Left lung (tissue), 10 donors: ENCODE results near the gene CAPN3. TPM values are rescaled to one million over a fixed set of nuclear protein-coding genes. Genes with fewer than 3 reads are reported as not detected.

Experiments
- ATAC-seq: fragments of 200-7000 bp; cut with Tn5 transposase; one replicate; pipeline ENCODE4 v1.9.1; 2020; ENCODE audit warnings: moderate library complexity
- DNase-seq, 4 donors: peaks; one replicate each; pipeline ENCODE4 v3.0.0-alpha.2; 2013 to 2020
- H3K27ac ChIP-seq, 2 donors: fragments of 200-600 bp; sonication (generic) in 1 of 2; one replicate each; pipeline versions ENCODE4 v1.5.0 to v1.8.0; 2020 to 2021
- H3K27me3 ChIP-seq, 2 donors: fragments of 200-600 bp; sonication (generic) in 1 of 2; one replicate each; pipeline versions ENCODE4 v1.5.0 to v1.8.0; 2020 to 2021
- H3K36me3 ChIP-seq, 2 donors: fragments of 200-600 bp; sonication (generic) in 1 of 2; one replicate each; pipeline versions ENCODE4 v1.5.0 to v1.8.0; 2020 to 2021
- H3K4me1 ChIP-seq, 2 donors: fragments of 200-600 bp; one replicate each; pipeline ENCODE4 v1.8.0; 2021
- H3K4me3 ChIP-seq, 2 donors: fragments of 200-600 bp; sonication (generic) in 1 of 2; one replicate each; pipeline versions ENCODE4 v1.5.0 to v1.8.0; 2020 to 2021; ENCODE audit warnings: mild to moderate bottlenecking in 1 of 2
- H3K9me3 ChIP-seq, 2 donors: fragments of 200-600 bp; sonication (generic) in 1 of 2; one replicate each; pipeline versions ENCODE4 v1.5.0 to v1.8.0; 2020 to 2021
- intact Hi-C, 2 donors: fragments of 100-400 bp; cut with DNase I; formaldehyde crosslinking; loops; one replicate each; pipeline versions ENCODE4 v1.11.2 to v1.14.2; 2022
- polyA plus RNA-seq, 6 donors: library from polyadenylated mRNA; unstranded; fragments of 120-200 nt; gene quantifications; one replicate each; pipeline ENCODE4 v1.2.1, GENCODE V29; 2013; ENCODE audit not compliant: insufficient read length in 6 of 6
- total RNA-seq, 2 donors: library from RNA; stranded (reverse); fragmentation: NEBNext Ultra II Directional; extraction: Animal tissue kit (Norgen Biotek cat#: 25700); gene quantifications; one replicate each; pipeline ENCODE4 v1.2.1, GENCODE V29; 2021
- TF ChIP-seq, protein P1 (sequence below), 2 donors: fragments of 200-600 bp; sonication (generic) in 1 of 2; IDR thresholded peaks; one replicate each; pipeline versions ENCODE4 v1.5.0 to v1.8.0; 2021; ENCODE audit warnings: antibody characterized with exemption in 2 of 2
- donor health status: DM: no; HTN: yes; CAD: no.
- donor health status: DM: no; HTN: no; CAD: no.

CAPN3 gene
- total and polyA plus RNA-seq, 8 donors: 12.4 to 32.9 (median 17.4) TPM

GRCh38 chr15:42392309-42393024 is 33.2 kb downstream of the CAPN3 start:
- intact Hi-C loops: no loop called here
- ATAC-seq (no peak), DNase-seq (no peak)
- Histone ChIP-seq H3K36me3 (peaks cover 0 to 45% of the 10 kb centered on the region in 2 donors), H3K4me3 (no peak overlapping the region), H3K27ac (no peak overlapping the region), H3K27me3 (no peaks in the 10 kb centered on the region), H3K9me3 (no peaks in the 10 kb centered on the region), H3K4me1 (no peaks in the 10 kb centered on the region)
- TF ChIP-seq, protein P1, sequence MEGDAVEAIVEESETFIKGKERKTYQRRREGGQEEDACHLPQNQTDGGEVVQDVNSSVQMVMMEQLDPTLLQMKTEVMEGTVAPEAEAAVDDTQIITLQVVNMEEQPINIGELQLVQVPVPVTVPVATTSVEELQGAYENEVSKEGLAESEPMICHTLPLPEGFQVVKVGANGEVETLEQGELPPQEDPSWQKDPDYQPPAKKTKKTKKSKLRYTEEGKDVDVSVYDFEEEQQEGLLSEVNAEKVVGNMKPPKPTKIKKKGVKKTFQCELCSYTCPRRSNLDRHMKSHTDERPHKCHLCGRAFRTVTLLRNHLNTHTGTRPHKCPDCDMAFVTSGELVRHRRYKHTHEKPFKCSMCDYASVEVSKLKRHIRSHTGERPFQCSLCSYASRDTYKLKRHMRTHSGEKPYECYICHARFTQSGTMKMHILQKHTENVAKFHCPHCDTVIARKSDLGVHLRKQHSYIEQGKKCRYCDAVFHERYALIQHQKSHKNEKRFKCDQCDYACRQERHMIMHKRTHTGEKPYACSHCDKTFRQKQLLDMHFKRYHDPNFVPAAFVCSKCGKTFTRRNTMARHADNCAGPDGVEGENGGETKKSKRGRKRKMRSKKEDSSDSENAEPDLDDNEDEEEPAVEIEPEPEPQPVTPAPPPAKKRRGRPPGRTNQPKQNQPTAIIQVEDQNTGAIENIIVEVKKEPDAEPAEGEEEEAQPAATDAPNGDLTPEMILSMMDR (IDR thresholded peaks at IDR 0.05): no peak

- Histone ChIP-seq H3K27ac (no peak overlapping the region), H3K4me1 (no peaks in the 10 kb centered on the region), H3K27me3 (no peaks in the 10 kb centered on the region), H3K36me3 (peaks cover 0 to 42% of the 10 kb centered on the region in 2 donors), H3K9me3 (no peaks in the 10 kb centered on the region), H3K4me3 (no peak overlapping the region)
- no peak for ATAC-seq
- TF ChIP-seq, protein P1 (IDR thresholded peaks at IDR 0.05): no peak
- DNase-seq: no peak
- intact Hi-C loops: no loop called here
Observed at GRCh38 chr15:42394106-42394505, 34.8 kb downstream of the CAPN3 start.

DNA sequence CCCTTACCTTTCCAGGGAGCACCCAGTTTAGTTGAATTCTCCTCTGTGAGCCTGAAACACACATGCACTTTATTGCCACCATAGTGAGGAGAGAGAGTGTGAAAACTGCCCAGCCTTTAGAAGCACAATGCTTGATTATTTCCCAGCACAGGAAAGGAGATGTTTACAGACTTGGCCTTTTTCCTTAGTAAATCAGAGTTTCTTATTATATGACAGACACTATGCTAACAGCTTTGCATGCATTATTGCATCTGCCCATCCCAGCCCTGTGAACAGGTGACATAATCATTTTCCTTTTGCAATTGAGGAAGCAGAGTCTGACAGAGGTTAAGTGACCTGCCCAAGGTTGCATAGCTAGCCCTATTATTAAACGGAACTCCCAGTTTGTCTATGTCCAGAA is 36.5 kb downstream of the CAPN3 start:
- intact Hi-C loops: no loop called here
- Histone ChIP-seq H3K9me3 (no peaks in the 10 kb centered on the region), H3K36me3 (peaks cover 0 to 51% of the 10 kb centered on the region in 2 donors), H3K27ac (no peak overlapping the region), H3K4me1 (no peaks in the 10 kb centered on the region), H3K27me3 (no peaks in the 10 kb centered on the region), H3K4me3 (no peak overlapping the region)
- ATAC-seq (no peak), DNase-seq (no peak)
- TF ChIP-seq, protein P1 (IDR thresholded peaks at IDR 0.05): no peak

- TF ChIP-seq, protein P1 (IDR thresholded peaks at IDR 0.05): no peak
- H3K36me3 ChIP-seq: peaks cover 0 to 86% of the 10 kb centered on the region in 2 donors
- no peak overlapping the region for H3K4me3 ChIP-seq
- H3K4me1 ChIP-seq: no peaks in the 10 kb centered on the region
- no peaks in the 10 kb centered on the region for H3K9me3 ChIP-seq
- no peak overlapping the region for H3K27ac ChIP-seq
- ATAC-seq (no peak), DNase-seq (no peak)
- intact Hi-C loops: no loop called here
- no peaks in the 10 kb centered on the region for H3K27me3 ChIP-seq
Observed at GRCh38 chr15:42401544-42402454, 42.5 kb downstream of the CAPN3 start.
